Right kidney (tissue), 1 donor: ENCODE results near the gene HBS1L.
"Not testable (repeated sequence)": the region's sequence is repeated elsewhere in the genome, so short reads cannot be mapped to it uniquely, and the experiment has no call there.

Source experiments
- DNase-seq: peaks from one replicate; pipeline ENCODE4 v3.0.0-alpha.2; 2016

The HBS1L gene

GRCh38 chr6:135081966-135082365 lies 27.3 kb upstream of the HBS1L start:
- DNase-seq, result no peak

DNA sequence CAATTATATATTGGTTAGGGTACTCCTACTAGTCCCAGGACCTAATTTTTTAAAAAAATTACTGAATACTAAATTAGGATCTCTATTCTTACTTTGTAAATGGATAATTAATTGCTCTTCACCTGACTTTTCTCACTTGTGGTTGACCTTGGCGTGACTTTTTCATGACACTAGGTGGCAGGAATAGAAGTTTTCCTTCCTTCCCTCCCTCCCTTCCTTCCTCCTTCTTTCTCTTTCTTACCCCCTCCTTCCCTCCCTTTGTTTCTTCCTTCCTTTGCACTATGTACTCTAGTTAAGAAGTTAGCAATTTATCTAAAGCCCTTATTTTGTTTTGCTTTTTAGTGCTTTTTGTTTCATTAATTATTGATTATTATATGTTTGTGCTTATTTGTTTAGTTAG lies 20.4 kb upstream of the HBS1L start:
- no peak for DNase-seq

- no peak for DNase-seq
These were observed 19.3 kb upstream of the HBS1L start for GRCh38 chr6:135073756-135074393.

GRCh38 chr6:135073217-135073616 lies 18.6 kb upstream of the HBS1L start:
- no peak for DNase-seq

DNA sequence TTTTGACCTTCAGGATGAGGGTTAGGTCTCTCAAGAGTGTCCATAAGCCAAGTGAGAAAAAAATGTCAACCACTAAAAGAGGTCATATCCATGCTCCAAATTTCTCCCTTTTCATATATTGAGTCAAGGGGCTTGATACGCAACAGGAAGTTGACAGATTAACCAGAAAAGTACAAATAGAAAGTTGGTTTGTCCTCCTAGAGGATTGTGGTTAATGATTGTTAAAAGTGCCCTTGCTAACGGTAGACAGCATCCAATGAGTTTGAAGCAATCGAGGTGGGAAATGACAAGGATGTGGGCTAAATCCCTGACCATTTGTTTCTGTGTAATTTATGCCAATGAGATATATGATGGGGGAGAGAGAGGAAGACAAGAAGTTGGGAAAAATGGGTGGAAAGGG lies 18.1 kb upstream of the HBS1L start:
- DNase-seq, result no peak

DNA sequence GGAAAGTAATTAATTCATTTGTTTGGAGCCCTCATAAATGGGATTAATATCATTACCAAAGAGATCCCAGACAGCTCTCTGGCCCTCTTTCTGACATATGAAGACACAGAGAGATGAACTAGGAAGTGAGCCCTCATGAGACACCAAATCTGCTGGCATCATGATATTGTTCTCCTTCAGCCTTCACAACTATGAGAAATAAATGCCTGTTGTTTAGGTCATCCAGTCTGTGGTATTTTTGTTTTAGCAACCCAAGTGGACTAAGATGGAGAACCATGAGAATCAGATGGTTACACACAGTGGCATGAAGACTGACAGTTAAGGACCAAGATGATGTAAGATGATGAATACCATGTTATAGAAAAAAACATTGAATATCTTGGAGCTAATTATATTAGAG lies 16.9 kb upstream of the HBS1L start:
- DNase-seq, result no peak

DNA sequence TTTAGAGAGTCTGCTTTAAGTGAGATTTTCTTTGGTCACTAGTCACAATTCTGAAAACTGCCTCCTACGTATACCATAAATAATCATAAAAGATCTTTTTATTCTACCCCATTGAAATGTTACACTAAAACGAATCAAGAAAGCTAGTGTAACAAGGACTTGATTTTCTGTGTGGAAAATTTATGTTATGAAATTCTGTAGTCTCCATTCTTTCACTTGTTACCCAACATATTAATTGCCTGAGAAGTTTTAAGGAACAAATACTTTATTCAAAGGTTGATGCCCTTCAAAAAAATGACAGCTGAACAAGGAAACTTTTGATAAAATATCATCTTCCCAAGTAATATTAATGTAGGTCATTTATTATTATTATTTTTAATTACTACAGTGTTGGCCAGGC lies 13.3 kb upstream of the HBS1L start:
- DNase-seq, result no peak

DNA sequence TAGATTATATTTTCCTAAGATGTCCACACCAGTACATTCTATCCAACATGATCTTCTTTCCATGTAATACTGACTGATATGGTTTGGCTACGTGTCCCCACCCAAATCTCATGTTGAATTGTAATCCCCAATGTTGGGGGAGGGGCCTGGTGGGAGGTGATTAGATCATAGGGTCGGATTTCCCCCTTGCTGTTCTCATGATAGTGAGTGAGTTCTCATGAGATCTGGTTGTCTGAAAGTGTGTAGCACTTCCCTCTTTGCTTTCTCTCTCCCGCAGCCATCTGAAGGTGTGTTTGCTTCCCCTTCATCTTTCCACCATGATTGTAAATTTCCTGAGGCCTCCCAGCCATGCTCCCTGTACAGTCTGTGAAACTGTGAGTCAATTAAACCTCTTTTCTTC lies 12.2 kb upstream of the HBS1L start:
- DNase-seq, result no peak

- no peak for DNase-seq
These were observed 11.8 kb upstream of the HBS1L start for GRCh38 chr6:135066397-135066796.

DNA sequence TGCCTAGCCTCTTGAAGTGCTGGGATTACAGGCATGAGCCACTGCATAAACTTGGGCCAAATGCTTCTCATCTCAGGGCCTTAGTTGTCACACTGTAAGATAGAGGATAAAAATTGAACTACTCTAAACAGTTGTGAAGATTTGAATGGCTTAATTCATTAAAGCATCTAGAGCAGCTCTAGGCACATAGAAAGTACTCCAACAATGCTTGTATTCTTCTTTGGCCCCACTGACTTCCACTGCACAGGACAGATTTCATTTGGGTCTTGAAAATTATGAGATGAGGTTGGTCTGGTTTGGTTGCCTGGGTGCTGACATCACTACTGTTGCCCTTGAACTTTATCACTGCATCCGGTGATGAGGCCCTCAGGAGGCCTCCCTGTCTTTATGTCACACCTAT lies 10.0 kb upstream of the HBS1L start:
- no peak for DNase-seq

DNA sequence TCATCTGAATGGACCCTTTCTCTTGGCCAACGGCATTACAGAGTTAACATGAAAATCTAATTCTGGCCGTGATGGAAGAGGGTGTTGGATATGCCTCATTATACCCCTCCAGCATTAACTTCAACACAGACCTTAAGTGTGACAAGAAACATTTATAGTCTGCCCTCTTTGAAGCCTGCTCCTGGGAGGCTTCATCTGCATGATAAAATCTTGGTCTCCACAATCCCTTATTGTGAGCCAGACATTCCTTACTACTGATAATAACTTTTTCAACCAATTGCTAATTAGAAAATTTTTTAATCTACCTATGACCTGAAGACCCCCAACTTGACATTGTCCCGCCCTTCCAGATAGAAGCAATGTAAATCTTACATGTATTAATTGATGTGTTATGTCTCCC lies 9.3 kb upstream of the HBS1L start:
- no peak for DNase-seq

DNA sequence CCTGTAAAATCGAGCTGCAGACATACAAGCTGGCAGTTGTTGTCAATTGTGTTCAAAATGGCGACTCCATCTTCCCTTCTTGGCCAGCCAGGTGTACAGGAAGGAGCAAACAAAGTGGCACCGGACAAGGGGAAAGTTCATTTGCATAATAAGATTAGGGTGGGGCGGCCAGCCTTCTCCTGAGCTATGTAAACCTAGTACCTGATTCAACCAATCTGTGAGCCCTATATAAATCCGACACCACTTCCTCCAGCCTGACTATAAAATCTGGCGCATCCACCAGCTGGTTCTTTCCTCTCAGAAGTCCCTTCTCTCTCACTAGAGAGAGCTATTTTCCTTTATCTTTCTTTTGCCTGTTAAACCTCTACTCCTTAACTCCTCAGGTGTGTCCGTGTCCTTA lies 8.1 kb upstream of the HBS1L start:
- DNase-seq, result no peak

GRCh38 chr6:135060076-135060475 lies 5.5 kb upstream of the HBS1L start:
- DNase-seq, result no peak

- not testable (repeated sequence) for DNase-seq
These were observed 3.7 kb upstream of the HBS1L start for GRCh38 chr6:135058299-135058698.

GRCh38 chr6:135056632-135057031 lies 2.0 kb upstream of the HBS1L start:
- no peak for DNase-seq

- no peak for DNase-seq
These were observed 425 bp downstream of the HBS1L start for GRCh38 chr6:135054226-135054568.

GRCh38 chr6:135053406-135053805 lies 1.2 kb downstream of the HBS1L start:
- DNase-seq, result no peak

GRCh38 chr6:135052939-135053338 lies 1.7 kb downstream of the HBS1L start:
- no peak for DNase-seq

GRCh38 chr6:135048915-135049314 lies 5.7 kb downstream of the HBS1L start:
- no peak for DNase-seq

DNA sequence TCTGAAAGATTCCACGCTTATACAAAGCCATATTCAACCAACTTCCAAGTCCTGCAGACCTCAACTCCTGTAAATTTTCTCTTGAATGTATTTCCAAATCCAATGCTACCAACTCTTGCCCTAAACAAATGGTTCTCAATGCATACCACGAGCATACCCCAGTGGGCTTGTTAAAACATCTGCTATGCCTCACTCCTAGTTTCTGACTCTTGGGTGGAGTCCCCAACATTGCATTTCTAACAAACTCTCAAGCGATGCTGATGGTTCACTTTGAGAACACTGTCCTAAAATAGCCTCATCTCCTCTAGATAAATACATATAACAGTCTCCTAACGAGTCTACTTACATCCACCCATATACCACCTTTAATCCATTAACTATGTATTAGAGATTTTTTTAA lies 7.3 kb downstream of the HBS1L start:
- no peak for DNase-seq

DNA sequence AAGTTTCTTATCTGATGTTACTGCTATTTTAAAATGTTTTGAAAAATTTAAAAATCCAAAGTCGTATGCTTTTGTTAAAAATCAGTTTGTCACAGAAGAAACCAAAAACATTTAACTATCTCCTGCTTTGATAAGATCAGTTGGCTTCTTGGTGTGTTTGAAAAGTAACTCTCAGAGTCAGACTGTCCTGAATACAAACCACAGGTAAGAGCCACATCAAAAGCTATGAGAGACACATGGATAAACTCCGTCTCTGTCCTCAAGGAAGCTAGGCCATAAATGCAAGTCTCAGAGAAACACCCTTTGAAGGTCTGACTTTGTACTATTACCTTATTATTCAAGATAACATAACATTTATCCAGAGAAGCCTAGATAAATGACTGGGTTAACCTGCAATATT lies 7.7 kb downstream of the HBS1L start:
- DNase-seq, result no peak

- peak; percentile 6 for DNase-seq
These were observed 10.0 kb downstream of the HBS1L start for GRCh38 chr6:135044639-135045038.

DNA sequence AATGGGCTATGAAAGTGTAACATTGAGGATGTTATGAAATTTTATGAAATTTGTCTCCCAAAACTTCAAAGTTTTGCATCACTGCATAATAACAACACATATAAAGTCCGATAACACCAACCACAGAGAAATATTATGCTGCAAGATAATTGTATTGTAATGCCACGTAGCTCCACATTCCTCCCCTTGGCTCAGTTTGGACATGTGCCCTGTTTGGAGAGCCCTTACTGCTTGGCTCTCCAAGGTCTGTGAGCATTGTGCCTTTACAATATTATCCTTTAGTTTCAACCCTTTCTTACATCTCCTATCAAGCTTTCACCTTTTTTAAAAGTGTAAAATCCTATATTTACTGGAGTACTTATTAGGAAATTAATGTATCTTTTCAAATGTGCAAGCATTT lies 10.8 kb downstream of the HBS1L start:
- no peak for DNase-seq

GRCh38 chr6:135043364-135043763 lies 11.3 kb downstream of the HBS1L start:
- no peak for DNase-seq

DNA sequence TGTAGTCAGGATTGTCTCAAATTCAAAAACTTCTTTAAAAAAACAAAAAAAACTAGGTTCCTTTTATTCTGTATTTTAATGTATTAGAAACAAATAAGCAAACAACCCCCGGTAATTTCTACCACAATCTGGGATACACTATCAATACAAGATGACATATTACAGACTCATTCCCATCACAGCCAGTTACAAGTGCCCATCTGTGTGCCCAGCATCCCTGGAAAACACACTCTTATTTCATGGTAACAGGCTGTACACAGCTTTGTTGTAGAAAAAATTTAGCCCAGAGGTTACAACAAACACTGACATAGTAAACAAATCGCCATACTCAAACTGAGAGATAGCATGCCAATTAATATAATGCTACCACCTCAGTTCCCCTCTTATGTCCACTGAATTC lies 16.3 kb downstream of the HBS1L start:
- DNase-seq, result no peak
